GM12878 (cell line): Measurements from ENCODE around the gene HSPA12A. TPM values are rescaled to one million over a fixed set of nuclear protein-coding genes. Genes with fewer than 3 reads are reported as not detected.

Experiments
- ATAC-seq: fragments of 200-7000 bp; cut with Tn5 transposase; 3 replicates; pipeline ENCODE4 v1.9.1; 2020; ENCODE audit warnings: mild to moderate bottlenecking, moderate library complexity
- BruUV-seq: library from RNA; stranded (reverse); fragments of 400-500 nt; replicated peaks from 2 replicates; lab custom pipeline; 2021; lab: Mats Ljungman, UMichigan
- CTCF ChIA-PET: fragments of 300-600 bp; sonication (Branson Sonifier 250); formaldehyde crosslinking; extraction: SDS; loops from one replicate; lab custom pipeline; 2021; ENCODE audit warnings: inconsistent platforms; lab: Yijun Ruan, JAX
- POLR2A ChIA-PET: fragments of 350-600 bp; formaldehyde crosslinking; extraction: SDS; loops from one replicate; lab custom pipeline; 2021; ENCODE audit warnings: inconsistent platforms; lab: Charles Lee
- RAD21 ChIA-PET: fragments of 300-600 bp; sonication (Branson Sonifier 250); formaldehyde crosslinking; loops from one replicate; lab custom pipeline; 2023; ENCODE audit warnings: antibody characterized with exemption; ENCODE audit not compliant: unreplicated experiment; lab: Charles Lee
- SMC1A ChIA-PET: fragments of 300-600 bp; sonication (Branson Sonifier 250); formaldehyde crosslinking; loops from one replicate; lab custom pipeline; 2023; ENCODE audit not compliant: unreplicated experiment, uncharacterized antibody; lab: Charles Lee
- DNase-seq: peaks from one replicate; pipeline ENCODE4 v3.0.0-alpha.2; 2011; ENCODE audit warnings: low read depth, low spot score
- FAIRE-seq: peaks from 3 replicates; lab custom pipeline; 2011; peaks lifted over from hg19 to GRCh38; lab: Jason Lieb, UNC
- H2AFZ ChIP-seq: 2 replicates; pipeline ENCODE4 v1.6.0; 2011; ENCODE audit warnings: low read depth, low read length, control low read depth; ENCODE audit not compliant: control insufficient read depth
- H3K27ac ChIP-seq: 2 replicates; pipeline ENCODE4 v1.5.1; 2011; ENCODE audit warnings: control low read depth; ENCODE audit not compliant: control insufficient read depth, insufficient read depth
- H3K27me3 ChIP-seq, 2 experiments: replicated peaks in 1 of 2; 2 replicates each; pipeline versions ENCODE4 v1.6.0 to v1.6.1; 2011; ENCODE audit warnings: low read length in 1 of 2; ENCODE audit not compliant: control insufficient read depth in 2 of 2, insufficient read depth in 2 of 2
- H3K36me3 ChIP-seq, 2 experiments: 2 replicates each; pipeline ENCODE4 v1.5.1; 2011; ENCODE audit warnings: low read length in 1 of 2; ENCODE audit not compliant: control insufficient read depth in 2 of 2, insufficient read depth in 2 of 2
- H3K4me1 ChIP-seq: 2 replicates; pipeline ENCODE4 v1.6.1; 2011; ENCODE audit warnings: mild to moderate bottlenecking, low read length, moderate library complexity, mixed read lengths; ENCODE audit not compliant: control insufficient read depth, insufficient read depth
- H3K4me2 ChIP-seq: 2 replicates; pipeline ENCODE4 v1.6.0; 2011; ENCODE audit warnings: control low read depth; ENCODE audit not compliant: control insufficient read depth, insufficient read depth
- H3K4me3 ChIP-seq: fragments of 200-600 bp; sonication (generic); 2 replicates; pipeline ENCODE4 v1.5.1; 2016
- H3K79me2 ChIP-seq: 2 replicates; pipeline ENCODE4 v1.6.0; 2011; ENCODE audit warnings: low read length; ENCODE audit not compliant: control insufficient read depth, insufficient read depth
- H3K9ac ChIP-seq: 2 replicates; pipeline ENCODE4 v1.8.0; 2011; ENCODE audit warnings: low read length, control low read depth, mixed read lengths; ENCODE audit not compliant: control insufficient read depth, insufficient read depth
- H3K9me3 ChIP-seq: replicated peaks from 3 replicates; pipeline ENCODE4 v1.5.1; 2011; ENCODE audit warnings: mild to moderate bottlenecking, low read length; ENCODE audit not compliant: control insufficient read depth, insufficient read depth
- H4K20me1 ChIP-seq: 2 replicates; pipeline ENCODE4 v1.6.0; 2011; ENCODE audit not compliant: control insufficient read depth, insufficient read depth
- CEBPZ ChIP-seq: fragments of 150-350 bp; IDR thresholded peaks from 2 replicates; pipeline ENCODE4 v1.6.1; 2016; ENCODE audit warnings: low read depth, low read length
- HDAC2 ChIP-seq: fragments of 200-600 bp; sonication (generic); IDR thresholded peaks from 2 replicates; pipeline ENCODE4 v1.6.1; 2017
- IRF3 ChIP-seq: fragments of 450-650 bp; IDR thresholded peaks from 2 replicates; pipeline ENCODE4 v1.6.1; 2014; ENCODE audit warnings: mild to moderate bottlenecking
- KDM1A ChIP-seq: fragments of 200-600 bp; sonication (generic); IDR thresholded peaks from 2 replicates; pipeline ENCODE4 v1.6.1; 2016; ENCODE audit warnings: borderline replicate concordance
- NFIC ChIP-seq: IDR thresholded peaks from 2 replicates; pipeline ENCODE4 v1.6.1; 2012; ENCODE audit warnings: low read depth, mild to moderate bottlenecking, inconsistent platforms, low read length, moderate library complexity
- NR2F1 ChIP-seq: fragments of 450-650 bp; conservative IDR thresholded peaks from 2 replicates; pipeline ENCODE4 v1.6.1; 2017; ENCODE audit warnings: mild to moderate bottlenecking
- SPI1 ChIP-seq: IDR thresholded peaks from 2 replicates; pipeline ENCODE4 v1.6.1; 2011; ENCODE audit warnings: low read depth, mild to moderate bottlenecking, low read length, moderate library complexity, borderline replicate concordance; ENCODE audit not compliant: insufficient read depth
- SREBF1 ChIP-seq: IDR thresholded peaks from 2 replicates; pipeline ENCODE4 v1.6.1; 2012; ENCODE audit warnings: mild to moderate bottlenecking, low read length
- TCF12 ChIP-seq: IDR thresholded peaks from 2 replicates; pipeline ENCODE4 v1.6.1; 2011; ENCODE audit warnings: low read depth, mild to moderate bottlenecking, low read length
- ZBTB11 ChIP-seq: fragments of 450-650 bp; formaldehyde crosslinking; IDR thresholded peaks from 2 replicates; pipeline ENCODE4 v1.5.0; 2022; ENCODE audit warnings: mild to moderate bottlenecking, missing genetic modification characterization
- WGBS: methylation state at CpG from one replicate; pipeline ENCODE4 v1.1.6; 2016; ENCODE audit warnings: low lambda C conversion rate; ENCODE audit not compliant: insufficient replicate concordance, insufficient coverage; ENCODE audit errors: missing lambda C conversion rate; 5-methylcytosine and 5-hydroxymethylcytosine counted together
- in situ Hi-C: fragments of 300-500 bp; cut with MboI; formaldehyde crosslinking; loops from 9 replicates; pipeline ENCODE4 v1.14.3; 2018; ENCODE audit warnings: mixed read lengths
- intact Hi-C: fragments of 100-400 bp; cut with micrococcal nuclease; formaldehyde crosslinking; loops from one replicate; pipeline ENCODE4 v1.14.2; 2022; ENCODE audit not compliant: unreplicated experiment
- polyA plus RNA-seq, 11 experiments: library from polyadenylated mRNA; depleted of rRNA in 4 of 11; unstranded in 6 of 11; stranded (reverse) in 5 of 11; fragments of >200 nt; fragmentation: Nextera tagmentation in 4 of 11; fragmentation: Illumina TruSeq in 1 of 11; extraction: Ambion mirVana in 4 of 11; extraction: Trizol in 1 of 11; gene quantifications; 1 replicate in 1 of 11; 2 replicates in 10 of 11; pipeline versions ENCODE4 v1.2.1 to v1.2.3, GENCODE V29; 2011 to 2016; ENCODE audit warnings: inconsistent platforms in 2 of 11, missing spikeins in 2 of 11, low read depth in 1 of 11
- total RNA-seq, 4 experiments: library from RNA; depleted of rRNA in 3 of 4; stranded (reverse); fragments of >200 nt in 3 of 4; fragmentation: Illumina TruSeq in 1 of 4; extraction: Trizol in 1 of 4; gene quantifications; 2 replicates each; pipeline versions ENCODE4 v1.2.1 to v1.2.3, GENCODE V29; 2013 to 2021

HSPA12A gene
- total and polyA plus RNA-seq, 10 of the 15 experiments (the other 5 are each of a cell fraction or from before 2014, with no cell fraction given): 0.90 to 20.2 (median 2.8) TPM

GRCh38 chr10:116674901-116675423 lies 67.4 kb downstream of the HSPA12A start:
- no peaks in the 10 kb centered on the region for H3K4me1 ChIP-seq
- BruUV-seq: no TSS peak
- no peaks in the 10 kb centered on the region for H3K9me3 ChIP-seq
- ChIA-PET RAD21 (no interaction called here), POLR2A (no interaction called here), SMC1A (no interaction called here), CTCF (no interaction called here)
- ATAC-seq (no peak), FAIRE-seq (no peak), DNase-seq (no peak)
- intact Hi-C loops: no loop called here
- no peaks in the 10 kb centered on the region for H3K36me3 ChIP-seq
- H2AFZ ChIP-seq: no peak overlapping the region
- H3K27me3 ChIP-seq: no peaks in the 10 kb centered on the region; a peak in 1 of 4 replicates
- no peaks in the 10 kb centered on the region for H3K79me2 ChIP-seq
- no peak overlapping the region for H3K27ac ChIP-seq
- no peaks in the 10 kb centered on the region for H4K20me1 ChIP-seq
- no peak overlapping the region for H3K4me3 ChIP-seq
- TF ChIP-seq NFIC (no peak), NR2F1 (no peak), CEBPZ (no peak), ZBTB11 (CRISPR knock-in tag) (no peak), IRF3 (no peak), KDM1A (no peak), TCF12 (no peak), HDAC2 (no peak), SREBF1 (no peak), SPI1 (no peak)
- WGBS: 39% methylated on average over 32 of the region's 32 CpGs
- in situ Hi-C loops: no loop called here
- no peak overlapping the region for H3K9ac ChIP-seq
- no peak overlapping the region for H3K4me2 ChIP-seq
